RPMI7951 (cell line): ENCODE data around the gene ZNF283. TPM values are rescaled to one million over a fixed set of nuclear protein-coding genes. Genes with fewer than 3 reads are reported as not detected.
A peak's percentile ranks its signal among the peaks of the same experiment; 100 is the strongest.

Experiments
- DNase-seq: peaks from one replicate; pipeline ENCODE4 v3.0.0-alpha.2; 2012; ENCODE audit warnings: low read depth
- total RNA-seq: library from RNA; depleted of rRNA; stranded (reverse); fragments of >200 nt; shearing (Covaris generic); gene quantifications from 2 replicates; pipeline ENCODE4 v1.2.3, GENCODE V29; 2014; rRNA removed

Gene ZNF283
- total RNA-seq, result 8.6 and 9.4 TPM in 2 replicates

GRCh38 chr19:43826787-43827754 is at the start of gene ZNF283:
Gene ZNF283 (plus strand): TSS chr19:43827321. CDS start chr19:43833505, 6,184 bp downstream.
- peak; percentile 93 for DNase-seq

- DNase-seq, result no peak
Measured at GRCh38 chr19:43778651-43779050, 48.5 kb upstream of the ZNF283 start.

GRCh38 chr19:43779147-43779819 is 47.8 kb upstream of the ZNF283 start:
- DNase-seq, result no peak

GRCh38 chr19:43779820-43780219 is 47.3 kb upstream of the ZNF283 start:
- DNase-seq, result peak; percentile 44

- DNase-seq, result peak; percentile 92
Measured at GRCh38 chr19:43780706-43781525, 46.2 kb upstream of the ZNF283 start, which contains the start of gene KCNN4. Gene KCNN4 (minus strand): TSS chr19:43780973. CDS start chr19:43780861, 112 bp downstream.

- no peak for DNase-seq
Measured at GRCh38 chr19:43781630-43782310, 45.4 kb upstream of the ZNF283 start.

- DNase-seq, result no peak
Measured at GRCh38 chr19:43782311-43782660, 44.8 kb upstream of the ZNF283 start.

GRCh38 chr19:43782689-43783231 is 44.4 kb upstream of the ZNF283 start:
- DNase-seq, result no peak

GRCh38 chr19:43783636-43784035 is 43.5 kb upstream of the ZNF283 start:
- no peak for DNase-seq

GRCh38 chr19:43784241-43784980 is 42.7 kb upstream of the ZNF283 start:
- DNase-seq, result peak; percentile 94

GRCh38 chr19:43784981-43785808 is 41.9 kb upstream of the ZNF283 start:
- DNase-seq, result peak; percentile 92

- no peak for DNase-seq
Measured at GRCh38 chr19:43786665-43787064, 40.5 kb upstream of the ZNF283 start.

GRCh38 chr19:43789029-43789428 is 38.1 kb upstream of the ZNF283 start:
- DNase-seq, result peak; percentile 55

- no peak for DNase-seq
Measured at GRCh38 chr19:43790587-43790986, 36.5 kb upstream of the ZNF283 start.

- DNase-seq, result no peak
Measured at GRCh38 chr19:43797118-43797517, 30.0 kb upstream of the ZNF283 start.

GRCh38 chr19:43797556-43797955 is 29.6 kb upstream of the ZNF283 start:
- DNase-seq, result no peak

GRCh38 chr19:43798026-43798545 is 29.0 kb upstream of the ZNF283 start:
- DNase-seq, result no peak

GRCh38 chr19:43798546-43799409 is 28.3 kb upstream of the ZNF283 start:
- DNase-seq, result no peak
